ENCODE data around the gene PSORS1C2.

PSORS1C2 gene

GRCh38 chr6:31178143-31179041, 39.5 kb upstream of the PSORS1C2 start:
- TF ChIP-seq, protein P1, sequence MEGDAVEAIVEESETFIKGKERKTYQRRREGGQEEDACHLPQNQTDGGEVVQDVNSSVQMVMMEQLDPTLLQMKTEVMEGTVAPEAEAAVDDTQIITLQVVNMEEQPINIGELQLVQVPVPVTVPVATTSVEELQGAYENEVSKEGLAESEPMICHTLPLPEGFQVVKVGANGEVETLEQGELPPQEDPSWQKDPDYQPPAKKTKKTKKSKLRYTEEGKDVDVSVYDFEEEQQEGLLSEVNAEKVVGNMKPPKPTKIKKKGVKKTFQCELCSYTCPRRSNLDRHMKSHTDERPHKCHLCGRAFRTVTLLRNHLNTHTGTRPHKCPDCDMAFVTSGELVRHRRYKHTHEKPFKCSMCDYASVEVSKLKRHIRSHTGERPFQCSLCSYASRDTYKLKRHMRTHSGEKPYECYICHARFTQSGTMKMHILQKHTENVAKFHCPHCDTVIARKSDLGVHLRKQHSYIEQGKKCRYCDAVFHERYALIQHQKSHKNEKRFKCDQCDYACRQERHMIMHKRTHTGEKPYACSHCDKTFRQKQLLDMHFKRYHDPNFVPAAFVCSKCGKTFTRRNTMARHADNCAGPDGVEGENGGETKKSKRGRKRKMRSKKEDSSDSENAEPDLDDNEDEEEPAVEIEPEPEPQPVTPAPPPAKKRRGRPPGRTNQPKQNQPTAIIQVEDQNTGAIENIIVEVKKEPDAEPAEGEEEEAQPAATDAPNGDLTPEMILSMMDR (IDR thresholded peaks at IDR 0.05; ENCODE audit: low read depth, low read length), result no peak
- DNase-seq (ENCODE audit: extremely low read depth, low read depth), result no peak

GRCh38 chr6:31175971-31176370, 37.1 kb upstream of the PSORS1C2 start:
- no peak for DNase-seq (ENCODE audit: extremely low read depth, low read depth)
- TF ChIP-seq, protein P1 (IDR thresholded peaks at IDR 0.05; ENCODE audit: low read depth, low read length), result no peak

GRCh38 chr6:31174378-31174777, 35.5 kb upstream of the PSORS1C2 start:
- DNase-seq (ENCODE audit: extremely low read depth, low read depth), result no peak
- TF ChIP-seq, protein P1 (IDR thresholded peaks at IDR 0.05; ENCODE audit: low read depth, low read length), result no peak

GRCh38 chr6:31173406-31173805, 34.5 kb upstream of the PSORS1C2 start:
- TF ChIP-seq, protein P1 (IDR thresholded peaks at IDR 0.05; ENCODE audit: low read depth, low read length), result no peak
- DNase-seq (ENCODE audit: extremely low read depth, low read depth), result no peak

- DNase-seq (ENCODE audit: extremely low read depth, low read depth), result no peak
- TF ChIP-seq, protein P1 (IDR thresholded peaks at IDR 0.05; ENCODE audit: low read depth, low read length), result no peak
Observed at GRCh38 chr6:31172973-31173384, 34.1 kb upstream of the PSORS1C2 start.

GRCh38 chr6:31171931-31172905, 33.4 kb upstream of the PSORS1C2 start:
- TF ChIP-seq, protein P1 (IDR thresholded peaks at IDR 0.05; ENCODE audit: low read depth, low read length), result no peak
- no peak for DNase-seq (ENCODE audit: extremely low read depth, low read depth)

All from AG09319 (cell line).